ENCODE data around the gene TCN2. TPM values are rescaled to one million over a fixed set of nuclear protein-coding genes. Genes with fewer than 3 reads are reported as not detected.

TCN2 gene
- total RNA-seq, 6 experiments from 2014 or later = 2.3 to 3.2 (median 2.9) TPM

- H3K9me3 Mint-ChIP-seq = no peaks in the 10 kb centered on the region
- H3K4me1 Mint-ChIP-seq (ENCODE audit: low read depth) = no peaks in the 10 kb centered on the region
- no peak within 1 kb of the TSS for H3K27ac Mint-ChIP-seq
- TF ChIP-seq CTCF (IDR thresholded peaks at IDR 0.05) = no peak
- no peak for DNase-seq
- peaks cover 9% of the 10 kb centered on the region for H3K27me3 Mint-ChIP-seq (ENCODE audit: insufficient read depth)
- H3K36me3 Mint-ChIP-seq (ENCODE audit: low read depth) = peaks cover 12% of the 10 kb centered on the region; the same call in 1 of the 2 replicates
- H3K4me3 Mint-ChIP-seq = no peak within 1 kb of the TSS
Observed at GRCh38 chr22:30574095-30574981, 32.6 kb upstream of the TCN2 start, which contains the start of gene GAL3ST1. Gene GAL3ST1, minus strand, starts transcription at chr22:30574665. Its CDS starts 17,273 bp downstream, at chr22:30557392.

- Mint-ChIP-seq H3K27me3 (ENCODE audit: insufficient read depth) (peaks cover 7% of the 10 kb centered on the region), H3K4me1 (ENCODE audit: low read depth) (no peaks in the 10 kb centered on the region), H3K9me3 (no peaks in the 10 kb centered on the region), H3K36me3 (ENCODE audit: low read depth) (peaks cover 12% of the 10 kb centered on the region; the same call in 1 of the 2 replicates), H3K4me3 (no peak overlapping the region), H3K27ac (no peak overlapping the region)
- peak; percentile 24; the same call in 1 of the 2 replicates for TF ChIP-seq CTCF (IDR thresholded peaks at IDR 0.05)
- DNase-seq = no peak
Observed at GRCh38 chr22:30574997-30575671, 31.8 kb upstream of the TCN2 start.

- Mint-ChIP-seq H3K4me1 (ENCODE audit: low read depth) (no peaks in the 10 kb centered on the region), H3K27me3 (ENCODE audit: insufficient read depth) (peaks cover 3% of the 10 kb centered on the region), H3K36me3 (ENCODE audit: low read depth) (peaks cover 12% of the 10 kb centered on the region; the same call in 1 of the 2 replicates), H3K4me3 (no peak overlapping the region), H3K27ac (no peak overlapping the region), H3K9me3 (no peaks in the 10 kb centered on the region)
- no peak for TF ChIP-seq CTCF (IDR thresholded peaks at IDR 0.05)
- no peak for DNase-seq
Observed at GRCh38 chr22:30575859-30576258, 31.1 kb upstream of the TCN2 start.

GRCh38 chr22:30578481-30578880 is 28.5 kb upstream of the TCN2 start:
- DNase-seq = no peak
- Mint-ChIP-seq H3K4me3 (no peak overlapping the region), H3K27ac (no peak overlapping the region), H3K9me3 (no peaks in the 10 kb centered on the region), H3K27me3 (ENCODE audit: insufficient read depth) (peaks cover 3% of the 10 kb centered on the region; the same call in 1 of the 2 replicates), H3K36me3 (ENCODE audit: low read depth) (peaks cover 12% of the 10 kb centered on the region; the same call in 1 of the 2 replicates), H3K4me1 (ENCODE audit: low read depth) (no peaks in the 10 kb centered on the region)
- TF ChIP-seq CTCF (IDR thresholded peaks at IDR 0.05) = no peak

GRCh38 chr22:30580896-30581295 is 26.1 kb upstream of the TCN2 start:
- TF ChIP-seq CTCF (IDR thresholded peaks at IDR 0.05) = no peak
- Mint-ChIP-seq H3K27me3 (ENCODE audit: insufficient read depth) (no peaks in the 10 kb centered on the region), H3K9me3 (no peaks in the 10 kb centered on the region), H3K36me3 (ENCODE audit: low read depth) (peaks cover 7% of the 10 kb centered on the region; the same call in 1 of the 2 replicates), H3K27ac (no peak overlapping the region), H3K4me3 (no peak overlapping the region), H3K4me1 (ENCODE audit: low read depth) (no peaks in the 10 kb centered on the region)
- no peak for DNase-seq
